HS-5 (cell line): Measurements from ENCODE around the gene KIF20A.
"Not testable (repeated sequence)": the region's sequence is repeated elsewhere in the genome, so short reads cannot be mapped to it uniquely, and the experiment has no call there.

Source experiments
- DNase-seq: peaks from one replicate; pipeline ENCODE4 v3.0.0-alpha.2; 2012; ENCODE audit warnings: low read depth

Gene KIF20A

GRCh38 chr5:138186002-138186447, 7.1 kb downstream of the KIF20A start:
- no peak for DNase-seq

- no peak for DNase-seq
These were observed 9.7 kb downstream of the KIF20A start for GRCh38 chr5:138188626-138189025.

DNA sequence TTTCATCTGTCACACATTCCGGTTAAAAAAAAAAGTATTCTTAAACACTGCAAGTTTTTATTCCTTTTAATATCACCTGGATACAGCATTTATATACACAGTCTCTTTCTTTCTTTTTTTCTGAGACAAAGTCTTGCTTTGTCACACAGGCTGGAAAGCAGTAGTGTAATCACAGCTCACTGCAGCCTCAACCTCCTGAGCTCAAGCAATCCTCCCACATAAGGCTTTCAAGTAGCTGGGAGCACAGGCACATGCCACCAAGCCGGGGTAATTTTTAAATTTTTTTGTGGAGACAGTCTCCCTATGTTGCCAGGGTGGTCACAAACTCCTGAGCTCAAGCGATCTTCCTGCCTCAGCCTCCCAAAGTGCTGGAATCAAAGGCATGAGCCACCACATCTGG, 13.9 kb downstream of the KIF20A start:
- no peak for DNase-seq

- not testable (repeated sequence) for DNase-seq
These were observed 14.9 kb downstream of the KIF20A start for GRCh38 chr5:138193859-138194258.

DNA sequence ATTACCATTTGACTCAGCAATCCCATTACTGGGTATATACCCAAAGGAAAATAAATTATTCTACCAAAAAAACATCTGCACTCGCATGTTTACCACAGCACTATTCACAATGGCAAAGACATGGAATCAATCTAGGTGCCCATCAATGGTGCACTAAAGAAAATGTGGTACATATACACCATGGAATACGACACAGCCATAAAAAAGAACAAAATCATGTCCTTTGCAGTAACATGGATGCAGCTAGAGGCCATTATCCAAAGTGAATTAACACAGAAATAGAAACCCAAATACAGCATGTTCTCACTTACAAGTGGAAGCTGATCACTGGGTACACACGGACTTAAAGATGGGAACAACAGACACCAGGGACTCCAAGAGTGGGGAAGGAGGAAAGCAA, 32.1 kb downstream of the KIF20A start:
- DNase-seq, result no peak

DNA sequence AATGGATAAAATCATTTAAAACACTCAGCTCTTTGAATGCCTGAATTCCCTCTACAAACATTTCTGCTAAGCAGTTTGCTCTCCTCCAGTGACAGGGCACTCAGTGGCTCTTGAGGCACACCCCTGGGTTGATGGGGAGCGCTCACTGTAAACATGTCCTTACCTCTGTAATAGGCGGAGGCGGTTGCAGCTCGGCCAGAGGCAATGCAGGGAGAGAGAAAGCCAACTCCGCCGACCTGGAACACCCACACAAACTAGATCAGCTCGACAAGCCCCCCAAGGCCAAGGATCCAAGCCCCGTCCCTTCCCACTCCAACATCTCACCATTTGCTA, 33.9 kb downstream of the KIF20A start:
- DNase-seq, result no peak

DNA sequence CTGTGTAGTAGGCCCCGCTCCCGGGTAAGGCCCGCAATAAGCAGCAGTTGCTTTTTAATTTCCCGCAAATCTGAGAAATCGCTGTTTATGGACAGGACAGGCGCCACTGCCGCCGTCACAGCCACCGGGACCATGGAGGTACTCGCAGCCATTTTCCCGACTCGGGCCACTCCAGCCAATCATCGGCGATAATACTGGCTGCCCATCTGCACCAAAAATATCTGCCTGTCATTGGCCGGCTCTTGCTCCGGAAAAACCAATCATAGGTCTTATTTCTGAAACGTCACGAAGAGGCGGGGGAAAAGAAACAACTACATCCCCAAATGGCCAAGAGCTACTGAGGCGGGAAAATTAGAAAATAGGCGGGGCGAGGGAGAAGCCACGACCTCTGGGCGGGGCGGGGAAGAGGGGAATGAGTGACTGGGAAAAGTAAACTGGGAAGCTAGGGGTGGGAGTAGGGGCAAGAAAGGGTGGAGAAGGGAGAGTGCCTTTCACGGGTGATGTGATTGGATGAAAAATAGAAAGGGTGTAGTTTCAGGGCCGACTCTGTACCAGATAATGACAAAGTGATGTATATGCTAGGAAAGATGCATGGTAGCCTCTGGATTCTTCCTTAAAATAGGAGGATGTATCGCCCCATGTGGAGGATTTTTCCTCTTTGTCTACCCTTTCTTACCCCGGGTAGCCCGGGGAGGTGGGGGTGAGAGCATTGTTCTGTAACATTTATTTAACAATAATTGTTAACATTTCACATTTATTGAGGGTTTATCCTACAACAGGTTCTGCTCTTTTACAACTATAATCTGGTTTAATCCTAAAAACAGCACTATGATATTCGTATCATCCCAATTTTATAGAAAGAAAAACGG, 34.5 kb downstream of the KIF20A start, which contains the start of gene CDC23:
CDC23 (minus strand) TSS at position 163 of the 869 bp plus-strand sequence; CDS start at position 152, 11 bp downstream.
- DNase-seq, result peak; percentile 97

DNA sequence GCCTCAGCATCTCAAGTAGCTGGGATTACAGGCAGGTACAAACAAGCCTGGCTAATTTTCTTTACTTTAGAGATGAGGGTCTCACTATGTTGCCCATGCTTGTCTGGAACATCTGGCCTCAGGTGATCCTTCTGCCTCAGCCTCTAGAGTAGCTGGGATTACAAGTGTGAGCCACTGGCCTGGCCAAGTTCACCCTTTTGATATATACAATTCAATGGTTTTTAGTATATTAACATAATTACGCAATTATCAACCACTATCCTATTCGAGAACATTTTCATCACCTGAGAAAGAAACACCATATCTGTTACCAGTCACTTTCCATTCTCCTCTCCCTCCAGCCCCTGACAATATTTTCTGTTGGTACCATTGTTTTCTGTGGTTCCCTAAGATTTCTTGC, 37.9 kb downstream of the KIF20A start:
- no peak for DNase-seq

GRCh38 chr5:138223532-138223931, 44.6 kb downstream of the KIF20A start:
- DNase-seq, result no peak

GRCh38 chr5:138224712-138225111, 45.8 kb downstream of the KIF20A start:
- DNase-seq, result no peak

DNA sequence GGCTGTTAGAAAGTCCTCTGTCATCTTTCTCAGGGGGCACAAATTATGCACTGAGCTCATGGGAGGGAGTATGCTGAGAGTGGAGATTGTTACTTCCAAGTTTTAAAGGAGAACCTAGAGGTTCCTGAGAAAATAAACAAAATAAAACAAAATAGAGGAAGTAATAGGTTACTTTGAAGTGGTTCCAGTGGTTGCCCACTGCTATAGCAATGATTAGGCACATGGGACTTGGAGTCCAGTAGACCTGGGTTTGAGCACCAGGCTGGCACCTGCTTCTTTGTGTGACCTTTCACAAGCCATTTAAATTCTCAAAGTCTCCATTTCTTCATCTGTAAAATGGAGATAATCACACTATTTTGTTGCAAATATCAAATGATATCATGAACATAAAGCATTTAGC, 48.0 kb downstream of the KIF20A start:
- DNase-seq, result no peak

DNA sequence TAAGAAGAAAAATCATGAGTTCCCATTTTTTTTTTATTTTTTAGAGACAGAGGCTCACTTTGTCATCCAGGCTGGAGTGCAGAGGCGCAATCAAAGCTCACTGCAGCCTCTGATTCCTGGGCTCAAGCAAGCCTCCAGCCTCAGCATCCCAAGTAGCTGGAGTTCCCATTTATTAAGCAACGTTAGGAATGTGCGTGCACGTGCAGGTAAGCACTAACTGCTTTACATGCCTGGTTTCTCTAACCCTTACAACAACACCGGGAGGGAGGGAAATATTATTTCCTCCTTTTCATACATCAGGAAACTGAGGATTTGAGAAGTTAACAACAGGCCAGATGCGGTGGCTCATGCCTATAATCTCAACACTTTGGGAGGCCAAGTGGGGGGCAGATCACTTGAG, 50.5 kb downstream of the KIF20A start:
- no peak for DNase-seq

DNA sequence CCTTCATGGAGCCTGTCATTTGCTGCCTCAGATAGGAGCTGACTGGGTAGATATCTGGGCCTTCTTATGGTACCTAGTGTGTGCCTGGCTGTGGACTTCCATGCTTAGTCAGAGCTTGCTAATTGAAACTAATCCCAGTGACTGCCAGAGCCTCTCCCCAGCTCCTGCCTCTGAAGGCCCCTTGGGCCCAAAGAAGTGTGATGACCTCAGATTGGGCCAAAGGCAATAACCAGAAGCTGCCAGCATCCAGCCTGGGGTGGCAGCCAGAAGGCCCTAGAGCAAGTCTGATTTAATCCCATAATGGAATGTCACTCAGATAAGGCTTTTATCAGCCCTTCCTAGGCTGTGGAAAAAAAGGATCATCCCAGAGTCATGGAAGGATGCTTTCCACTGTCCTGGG, 51.3 kb downstream of the KIF20A start:
- no peak for DNase-seq

DNA sequence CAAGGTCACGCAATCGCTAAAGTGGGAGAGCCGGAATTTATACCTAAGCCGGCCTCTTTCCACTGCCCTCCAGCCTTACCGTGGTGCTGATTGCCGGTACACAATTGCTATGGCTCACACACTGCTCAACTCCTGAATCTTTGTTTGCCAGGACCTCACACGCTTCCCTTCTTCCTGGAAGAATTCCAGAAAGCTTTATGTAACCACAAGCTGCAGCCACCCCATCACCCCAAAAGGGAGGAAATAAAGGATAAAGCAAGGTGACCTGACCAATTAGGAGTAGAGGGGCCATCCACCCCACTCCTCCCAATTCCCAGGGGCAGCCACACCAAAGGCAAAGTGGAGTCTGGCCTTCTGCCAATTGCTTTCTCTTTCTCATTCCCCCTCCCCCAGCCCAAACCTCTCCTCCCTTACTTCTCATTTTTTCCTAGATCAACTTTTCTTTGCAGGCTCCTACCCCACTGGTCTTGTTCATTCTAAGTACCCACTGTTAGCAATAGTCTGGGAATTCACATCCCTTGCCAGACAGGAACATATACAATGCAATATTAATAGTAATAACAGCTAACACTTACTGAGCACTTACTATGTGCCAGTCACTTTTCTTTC, 52.2 kb downstream of the KIF20A start:
- no peak for DNase-seq

DNA sequence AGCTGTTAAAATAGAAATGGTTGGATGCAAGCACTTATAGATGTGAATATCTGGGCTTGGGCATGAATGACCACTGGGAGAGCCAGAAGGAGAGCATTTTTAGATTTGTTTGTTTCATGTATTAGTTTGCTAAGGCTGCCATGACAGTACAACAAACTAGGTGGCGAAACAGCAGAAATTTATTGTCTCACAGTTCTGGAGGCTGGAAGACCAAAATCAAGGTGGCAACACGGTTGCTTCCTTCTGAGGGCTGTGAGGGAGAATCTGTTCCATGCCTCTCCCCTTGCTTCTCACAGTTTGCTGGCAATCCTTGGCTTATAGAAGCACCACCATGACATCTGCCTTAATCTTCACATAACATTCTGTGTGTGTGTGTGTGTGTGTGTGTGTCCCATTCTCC, 54.4 kb downstream of the KIF20A start:
- DNase-seq, result no peak

DNA sequence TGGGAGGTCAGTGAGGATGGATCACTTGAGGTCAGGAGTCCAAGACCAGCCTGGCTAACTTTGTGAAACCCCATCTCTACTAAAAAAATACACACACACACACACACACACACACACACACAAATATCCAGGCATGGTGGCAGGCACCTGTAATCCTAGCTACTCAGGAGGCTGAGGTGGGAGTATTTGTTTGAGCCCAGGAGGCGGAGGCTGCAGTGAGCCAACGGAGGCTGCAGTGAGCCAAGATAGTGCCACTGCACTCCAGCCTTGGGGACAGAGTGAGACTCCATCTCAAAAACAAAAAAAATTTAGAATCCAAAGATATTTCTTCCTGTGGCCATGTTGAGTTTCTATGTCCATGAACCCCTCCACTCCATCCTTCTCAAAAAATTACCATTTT, 55.7 kb downstream of the KIF20A start:
- DNase-seq, result no peak
